ENCODE data around the gene MAGOHB. TPM values are rescaled to one million over a fixed set of nuclear protein-coding genes. Genes with fewer than 3 reads are reported as not detected.
"Not testable (repeated sequence)": the region's sequence is repeated elsewhere in the genome, so short reads cannot be mapped to it uniquely, and the experiment has no call there.

Gene MAGOHB
- 100 to 1,000 TPM; 132 to 134 TPM for total RNA-seq

GRCh38 chr12:10613349-10614055, at the start of gene MAGOHB:
MAGOHB (minus strand) TSS chr12:10613609; CDS start chr12:10613532, 77 bp downstream.
- CTCF ChIA-PET, result interaction anchor here (1.5 kb wide), 1 partner anchor 136 kb away, joined by 4 read pairs; no protein-coding TSS in a partner anchor
- POLR2A ChIA-PET, result interaction anchor here (0.6 to 1.0 kb wide), 2 partner anchors 10 to 110 kb away, joined by 3 read pairs; no protein-coding TSS in a partner anchor

GRCh38 chr12:10661338-10661737, 47.9 kb upstream of the MAGOHB start:
- POLR2A ChIA-PET, result no interaction called here
- CTCF ChIA-PET, result no interaction called here

GRCh38 chr12:10654003-10654402, 40.6 kb upstream of the MAGOHB start:
- CTCF ChIA-PET, result no interaction called here
- POLR2A ChIA-PET, result no interaction called here

GRCh38 chr12:10652192-10652591, 38.8 kb upstream of the MAGOHB start:
- ChIA-PET POLR2A (no interaction called here), CTCF (no interaction called here)

GRCh38 chr12:10646576-10646975, 33.2 kb upstream of the MAGOHB start:
- POLR2A ChIA-PET, CTCF ChIA-PET: not testable (repeated sequence)

- ChIA-PET CTCF (no interaction called here), POLR2A (no interaction called here)
Observed at GRCh38 chr12:10645910-10646309, 32.5 kb upstream of the MAGOHB start.

GRCh38 chr12:10641735-10642500, 28.5 kb upstream of the MAGOHB start:
- POLR2A ChIA-PET, result interaction anchor here (0.6 kb wide), 1 partner anchor 911 kb away, joined by 5 read pairs; no protein-coding TSS in a partner anchor
- CTCF ChIA-PET, result no interaction called here

- CTCF ChIA-PET, result no interaction called here
- POLR2A ChIA-PET, result interaction anchor here (0.6 kb wide), 1 partner anchor 283 kb away, joined by 3 read pairs; no protein-coding TSS in a partner anchor
Observed at GRCh38 chr12:10638728-10639127, 25.3 kb upstream of the MAGOHB start.

GRCh38 chr12:10636611-10637010, 23.2 kb upstream of the MAGOHB start:
- CTCF ChIA-PET, result no interaction called here
- POLR2A ChIA-PET, result no interaction called here

GRCh38 chr12:10636124-10636523, 22.7 kb upstream of the MAGOHB start:
- POLR2A ChIA-PET, result no interaction called here
- CTCF ChIA-PET, result no interaction called here

- POLR2A ChIA-PET, result no interaction called here
- CTCF ChIA-PET, result interaction anchor here (0.5 to 0.9 kb wide), 2 partner anchors 9 to 316 kb away, joined by 3 to 7 read pairs; no protein-coding TSS in a partner anchor
Observed at GRCh38 chr12:10635306-10635705, 21.9 kb upstream of the MAGOHB start.

GRCh38 chr12:10634427-10634826, 21.0 kb upstream of the MAGOHB start:
- CTCF ChIA-PET, result no interaction called here
- POLR2A ChIA-PET, result no interaction called here

- ChIA-PET CTCF (no interaction called here), POLR2A (no interaction called here)
Observed at GRCh38 chr12:10633541-10633940, 20.1 kb upstream of the MAGOHB start.

GRCh38 chr12:10632226-10632625, 18.8 kb upstream of the MAGOHB start:
- CTCF ChIA-PET, result no interaction called here
- POLR2A ChIA-PET, result no interaction called here

GRCh38 chr12:10624605-10625004, 11.2 kb upstream of the MAGOHB start:
- ChIA-PET CTCF (no interaction called here), POLR2A (no interaction called here)

- ChIA-PET POLR2A (no interaction called here), CTCF (no interaction called here)
Observed at GRCh38 chr12:10623131-10623530, 9.7 kb upstream of the MAGOHB start.

- ChIA-PET CTCF (no interaction called here), POLR2A (no interaction called here)
Observed at GRCh38 chr12:10621278-10621677, 7.9 kb upstream of the MAGOHB start.

- POLR2A ChIA-PET, result no interaction called here
- CTCF ChIA-PET, result no interaction called here
Observed at GRCh38 chr12:10620078-10620779, 6.8 kb upstream of the MAGOHB start.

- ChIA-PET CTCF (no interaction called here), POLR2A (no interaction called here)
Observed at GRCh38 chr12:10618338-10618987, 5.1 kb upstream of the MAGOHB start.

GRCh38 chr12:10617863-10618262, 4.5 kb upstream of the MAGOHB start:
- POLR2A ChIA-PET, result no interaction called here
- CTCF ChIA-PET, result no interaction called here

Measured in activated CD8-positive, alpha-beta memory T cell treated with anti-CD3 and anti-CD28 coated beads for 36 hours (primary cell).